ENCODE data around the gene DIPK2B. TPM values are rescaled to one million over a fixed set of nuclear protein-coding genes. Genes with fewer than 3 reads are reported as not detected.

The DIPK2B gene
- total RNA-seq, 4 donors from 2014 or later = 3.1 to 10.9 (median 6.8) TPM

DNA sequence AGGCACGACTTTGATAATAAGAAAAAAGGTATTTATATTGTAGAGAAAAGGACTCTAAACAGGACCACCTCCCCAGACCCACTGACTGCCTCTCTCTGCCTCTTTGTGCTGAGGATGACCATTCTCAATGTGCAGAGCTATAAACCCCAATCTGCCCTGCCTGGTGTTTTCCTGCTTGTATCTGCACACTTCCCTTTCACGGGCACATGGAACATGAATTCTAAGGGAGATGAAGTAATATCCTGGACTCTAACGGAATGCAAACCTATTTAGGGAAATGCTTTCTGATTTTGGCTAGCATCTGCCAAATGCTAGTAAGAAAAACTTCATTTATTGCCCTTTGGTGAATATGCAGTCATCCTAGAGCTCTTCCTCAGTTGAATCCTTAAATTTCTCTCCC lies 2.4 kb downstream of the DIPK2B start:
- no peak for TF ChIP-seq POLR2A (IDR thresholded peaks at IDR 0.05)
- TF ChIP-seq, protein P1, sequence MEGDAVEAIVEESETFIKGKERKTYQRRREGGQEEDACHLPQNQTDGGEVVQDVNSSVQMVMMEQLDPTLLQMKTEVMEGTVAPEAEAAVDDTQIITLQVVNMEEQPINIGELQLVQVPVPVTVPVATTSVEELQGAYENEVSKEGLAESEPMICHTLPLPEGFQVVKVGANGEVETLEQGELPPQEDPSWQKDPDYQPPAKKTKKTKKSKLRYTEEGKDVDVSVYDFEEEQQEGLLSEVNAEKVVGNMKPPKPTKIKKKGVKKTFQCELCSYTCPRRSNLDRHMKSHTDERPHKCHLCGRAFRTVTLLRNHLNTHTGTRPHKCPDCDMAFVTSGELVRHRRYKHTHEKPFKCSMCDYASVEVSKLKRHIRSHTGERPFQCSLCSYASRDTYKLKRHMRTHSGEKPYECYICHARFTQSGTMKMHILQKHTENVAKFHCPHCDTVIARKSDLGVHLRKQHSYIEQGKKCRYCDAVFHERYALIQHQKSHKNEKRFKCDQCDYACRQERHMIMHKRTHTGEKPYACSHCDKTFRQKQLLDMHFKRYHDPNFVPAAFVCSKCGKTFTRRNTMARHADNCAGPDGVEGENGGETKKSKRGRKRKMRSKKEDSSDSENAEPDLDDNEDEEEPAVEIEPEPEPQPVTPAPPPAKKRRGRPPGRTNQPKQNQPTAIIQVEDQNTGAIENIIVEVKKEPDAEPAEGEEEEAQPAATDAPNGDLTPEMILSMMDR (IDR thresholded peaks at IDR 0.05) = no peak
- intact Hi-C loops (cut with DNase I; ENCODE audit: low total_unique reads) = no loop called here
- no peak for DNase-seq (ENCODE audit: low spot score in 2 of 2)
- H3K4me3 ChIP-seq (ENCODE audit: low read depth, poor library complexity, severe bottlenecking) = no peak overlapping the region
- 35 to 47% methylated on average over 3 of the region's 3 CpGs for WGBS, 2 donors

DNA sequence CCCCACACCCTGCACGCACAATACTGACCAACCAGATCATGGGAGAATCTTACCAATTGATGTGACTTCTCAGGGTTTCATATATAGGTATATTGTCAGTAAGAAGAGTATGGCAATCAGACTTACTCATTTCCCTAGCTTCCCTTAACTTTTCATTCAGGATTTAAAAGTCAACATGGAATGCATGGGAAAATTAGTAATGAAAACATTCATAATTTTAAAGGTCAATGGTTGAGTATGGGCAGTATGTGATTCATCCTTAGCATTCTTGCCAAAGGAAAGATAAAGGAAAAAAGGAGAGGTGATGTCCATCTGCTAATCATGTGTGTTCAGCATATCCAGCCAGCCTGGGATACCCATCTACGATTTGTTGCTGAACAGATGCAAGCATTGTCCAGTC lies 4.0 kb downstream of the DIPK2B start:
- WGBS, 2 donors = 71 to 93% methylated on average over 2 of the region's 2 CpGs
- no peak overlapping the region for H3K4me3 ChIP-seq (ENCODE audit: low read depth, poor library complexity, severe bottlenecking)
- DNase-seq (ENCODE audit: low spot score in 2 of 2) = no peak
- intact Hi-C loops (cut with DNase I; ENCODE audit: low total_unique reads) = no loop called here
- no peak for TF ChIP-seq POLR2A (IDR thresholded peaks at IDR 0.05)

DNA sequence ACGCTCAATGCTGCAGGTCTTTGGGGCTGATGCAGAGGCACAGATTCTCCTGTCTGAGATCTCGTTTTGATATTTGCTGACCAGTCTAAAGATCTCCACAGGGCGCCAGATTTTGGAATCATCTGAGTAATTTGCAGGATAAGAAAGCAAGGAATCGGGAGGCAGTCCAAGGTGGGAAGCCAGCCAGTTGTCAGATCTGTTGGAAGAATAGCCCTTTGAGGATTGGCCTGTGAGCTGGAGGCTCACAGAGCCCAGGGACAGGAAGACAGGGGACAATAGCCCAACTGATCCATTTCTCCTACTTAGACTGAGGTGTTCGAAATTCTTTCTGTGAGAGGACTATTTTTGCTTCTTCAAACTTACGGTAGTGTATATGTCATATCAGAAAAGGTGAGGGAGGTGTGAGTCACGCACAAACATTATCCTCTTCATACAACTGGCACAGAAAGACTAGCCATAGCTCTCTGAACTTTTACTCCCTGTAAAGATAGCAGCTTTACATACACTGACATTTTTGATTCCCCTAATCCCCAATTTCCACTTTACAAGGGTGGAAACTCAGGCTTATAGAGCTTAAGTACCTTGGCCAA lies 8.8 kb downstream of the DIPK2B start:
- no peak overlapping the region for H3K4me3 ChIP-seq (ENCODE audit: low read depth, poor library complexity, severe bottlenecking)
- no peak for TF ChIP-seq POLR2A (IDR thresholded peaks at IDR 0.05)
- TF ChIP-seq, protein P1 (IDR thresholded peaks at IDR 0.05) = no peak
- WGBS, 2 donors = 61 to 74% methylated on average over 7 of the region's 7 CpGs
- intact Hi-C loops (cut with DNase I; ENCODE audit: low total_unique reads) = no loop called here
- DNase-seq (ENCODE audit: low spot score in 2 of 2) = no peak

DNA sequence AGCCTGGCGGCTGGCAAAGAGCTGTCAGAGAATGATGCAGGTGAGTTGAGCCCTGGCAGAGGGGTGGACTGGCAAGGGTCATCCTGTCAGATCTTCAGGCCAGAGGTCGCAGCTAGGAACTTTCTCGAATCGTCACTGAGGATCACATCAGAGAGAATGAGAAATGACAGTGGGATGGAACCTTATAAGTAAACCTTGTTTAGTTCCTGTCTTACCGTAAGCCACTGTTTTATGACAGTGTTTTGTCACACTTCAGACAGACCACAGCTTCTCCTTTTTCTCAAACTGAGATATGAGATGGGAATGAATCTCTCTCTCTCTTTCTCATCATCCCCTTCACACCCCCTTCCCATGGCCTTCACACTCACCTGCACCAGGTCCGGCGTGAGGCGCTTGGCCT lies 9.3 kb downstream of the DIPK2B start:
- intact Hi-C loops (cut with DNase I; ENCODE audit: low total_unique reads) = no loop called here
- 75 to 79% methylated on average over 8 of the region's 8 CpGs for WGBS, 2 donors
- TF ChIP-seq, protein P1 (IDR thresholded peaks at IDR 0.05) = no peak
- no peak for TF ChIP-seq POLR2A (IDR thresholded peaks at IDR 0.05)
- no peak for DNase-seq (ENCODE audit: low spot score in 2 of 2)
- no peak overlapping the region for H3K4me3 ChIP-seq (ENCODE audit: low read depth, poor library complexity, severe bottlenecking)

DNA sequence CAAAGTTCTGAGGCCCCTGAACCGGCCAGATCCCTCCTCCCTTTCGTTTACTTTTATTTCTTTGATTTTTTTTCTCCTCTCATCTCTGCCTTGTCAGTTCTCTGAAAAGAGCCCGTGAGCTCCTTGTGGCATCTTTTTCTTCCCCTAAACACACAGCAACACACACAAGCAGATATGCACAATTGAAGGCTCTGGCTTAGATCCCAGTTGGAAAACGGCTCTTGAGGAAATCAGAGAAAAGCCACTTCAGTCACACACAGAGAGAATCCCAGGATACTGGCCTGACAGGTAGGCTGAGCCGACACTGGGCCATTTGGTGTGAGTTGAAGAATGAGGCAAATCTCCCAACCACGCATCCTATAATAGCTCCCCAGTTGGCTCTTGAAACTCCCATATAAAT lies 12.9 kb downstream of the DIPK2B start:
- no peak overlapping the region for H3K4me3 ChIP-seq (ENCODE audit: low read depth, poor library complexity, severe bottlenecking)
- no peak for DNase-seq (ENCODE audit: low spot score in 2 of 2)
- intact Hi-C loops (cut with DNase I; ENCODE audit: low total_unique reads) = no loop called here
- 26 to 34% methylated on average over 6 of the region's 6 CpGs for WGBS, 2 donors
- no peak for TF ChIP-seq POLR2A (IDR thresholded peaks at IDR 0.05)
- TF ChIP-seq, protein P1 (IDR thresholded peaks at IDR 0.05) = no peak

DNA sequence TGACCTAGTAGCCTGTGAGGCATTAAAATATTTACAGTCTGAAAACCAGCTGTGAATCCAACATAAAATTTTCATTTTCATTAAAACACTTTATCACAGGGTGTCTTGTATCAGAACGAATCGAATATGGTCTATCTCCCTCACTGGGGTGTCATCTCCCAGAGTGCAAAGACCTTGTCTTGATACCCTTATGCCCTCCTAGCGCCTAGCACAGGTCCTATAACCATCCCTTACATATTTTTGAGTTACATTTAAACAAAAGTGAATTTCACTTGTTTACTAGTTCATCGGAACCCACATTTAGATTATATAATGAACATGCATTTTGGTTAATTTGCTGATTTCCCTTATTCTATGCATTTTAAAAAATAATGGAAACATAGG lies 14.0 kb downstream of the DIPK2B start:
- intact Hi-C loops (cut with DNase I; ENCODE audit: low total_unique reads) = no loop called here
- DNase-seq (ENCODE audit: low spot score in 2 of 2) = no peak
- no peak for TF ChIP-seq POLR2A (IDR thresholded peaks at IDR 0.05)
- TF ChIP-seq, protein P1 (IDR thresholded peaks at IDR 0.05) = no peak
- no peak overlapping the region for H3K4me3 ChIP-seq (ENCODE audit: low read depth, poor library complexity, severe bottlenecking)
- WGBS, 2 donors = 36 to 40% methylated on average over 4 of the region's 4 CpGs

Measured in lower leg skin (tissue), 4 donors.